CD4-positive, alpha-beta T cell treated with Interleukin-21 for 1 hour (primary cell): ENCODE measurements around the gene ABCA4.

Source experiments
- DNase-seq: peaks from one replicate; pipeline ENCODE4 v3.0.0-alpha.2; 2020

ABCA4 gene

DNA sequence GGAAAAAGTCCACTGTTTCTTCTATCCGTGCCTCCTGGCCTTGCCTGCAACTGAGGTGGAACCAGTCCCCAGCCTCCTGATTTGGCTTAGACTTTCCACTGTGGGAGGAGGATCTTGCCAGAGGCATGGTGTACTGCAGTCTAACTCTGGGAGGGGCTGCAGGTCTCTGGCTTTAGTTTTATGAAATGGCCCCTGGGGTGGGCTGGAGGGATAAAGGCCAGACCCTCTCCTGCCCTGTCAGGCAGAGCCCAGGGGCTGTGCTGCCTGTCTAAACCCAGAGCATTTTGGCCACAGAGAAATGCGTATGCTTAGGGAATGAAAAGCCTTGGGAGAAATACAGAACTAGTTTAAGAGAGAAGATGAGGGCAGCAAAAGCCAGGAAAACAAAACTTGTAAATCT is 73.0 kb downstream of the ABCA4 start:
- DNase-seq = no peak

- peak; percentile 26 for DNase-seq
Observed at GRCh38 chr1:94045465-94046056, 75.4 kb downstream of the ABCA4 start.

GRCh38 chr1:94044891-94045290 is 76.1 kb downstream of the ABCA4 start:
- no peak for DNase-seq

- no peak for DNase-seq
Observed at GRCh38 chr1:94044290-94044790, 76.6 kb downstream of the ABCA4 start.

GRCh38 chr1:94043738-94044289 is 77.1 kb downstream of the ABCA4 start:
- no peak for DNase-seq

- no peak for DNase-seq
Observed at GRCh38 chr1:94042388-94042787, 78.6 kb downstream of the ABCA4 start.

GRCh38 chr1:94039871-94040569 is 80.9 kb downstream of the ABCA4 start:
- no peak for DNase-seq

DNA sequence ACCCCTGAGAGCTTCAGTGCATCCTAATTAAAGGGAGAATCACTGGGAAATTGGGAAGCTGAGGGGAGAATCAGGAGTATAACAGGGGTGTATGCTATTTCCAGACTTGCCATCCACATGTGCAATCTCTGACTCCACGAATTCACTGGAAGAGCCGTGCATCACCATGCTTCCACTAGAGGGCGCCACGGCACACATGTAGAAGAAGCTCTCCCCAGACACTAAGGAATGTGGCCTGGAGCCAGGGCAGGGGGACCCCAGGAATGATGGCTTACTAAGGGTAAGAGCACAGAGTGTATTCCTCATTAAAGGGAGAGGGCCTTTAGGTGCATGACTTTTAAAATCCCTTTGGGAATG is 81.5 kb downstream of the ABCA4 start:
- DNase-seq = peak; percentile 37

DNA sequence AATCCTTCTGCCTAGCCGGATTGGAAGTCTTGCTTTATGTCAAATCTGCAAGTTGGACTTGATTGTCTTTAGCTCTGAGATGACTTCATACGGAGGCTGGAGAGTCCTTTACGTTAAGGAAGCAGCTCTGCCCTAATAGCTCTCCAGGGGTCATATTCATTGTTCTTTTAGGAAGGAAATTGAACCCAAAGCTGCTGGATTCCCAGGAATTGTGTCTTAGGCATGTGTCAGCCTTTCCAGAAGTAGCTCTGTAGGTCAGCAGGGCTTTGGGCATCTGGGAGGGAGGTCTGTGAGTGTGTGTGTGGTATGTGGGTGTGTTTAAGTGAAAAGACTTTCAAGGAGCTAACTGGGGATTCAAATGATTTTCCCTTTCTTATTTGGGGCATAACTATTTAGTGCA is 82.4 kb downstream of the ABCA4 start:
- DNase-seq = no peak

DNA sequence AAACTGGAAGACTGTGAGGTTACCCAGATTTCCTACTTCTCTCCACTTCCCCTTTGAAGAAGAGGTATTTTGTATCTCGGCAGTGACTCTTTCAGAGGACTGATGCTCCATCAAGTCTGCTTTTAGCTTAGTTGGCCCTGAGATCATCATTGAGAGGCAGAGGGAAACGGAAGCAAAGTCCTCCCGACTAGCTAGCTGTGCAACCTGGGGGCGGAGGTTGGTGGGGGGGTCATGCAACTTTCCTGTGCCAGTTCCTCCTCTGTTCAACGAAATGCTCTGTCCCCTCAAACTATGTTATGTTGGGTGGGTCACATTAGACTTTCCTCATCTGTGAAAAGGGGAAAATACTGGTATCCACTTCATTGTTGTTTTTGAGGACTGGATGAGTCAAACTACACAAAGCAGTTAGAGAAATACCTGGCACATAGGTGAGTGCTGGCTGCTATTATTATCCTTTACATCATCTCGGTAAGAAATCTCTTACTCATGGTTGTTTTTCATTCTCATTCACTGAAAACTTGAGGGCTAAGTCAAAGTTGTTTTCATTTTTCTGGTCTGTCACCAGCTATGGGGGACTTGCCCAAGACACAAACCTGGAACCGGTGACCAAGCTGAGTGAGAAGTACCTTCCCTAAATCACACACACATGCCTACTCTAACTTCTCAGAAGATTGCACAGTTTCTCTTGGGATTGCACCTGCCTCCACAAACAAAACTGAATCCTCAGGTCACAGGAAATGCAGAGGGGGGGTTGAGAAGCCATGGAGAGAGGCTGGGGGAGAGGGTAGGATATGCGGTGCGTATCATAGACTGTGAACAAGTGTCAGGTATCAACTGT is 83.3 kb downstream of the ABCA4 start:
- no peak for DNase-seq

GRCh38 chr1:94036730-94037129 is 84.2 kb downstream of the ABCA4 start:
- DNase-seq = no peak

DNA sequence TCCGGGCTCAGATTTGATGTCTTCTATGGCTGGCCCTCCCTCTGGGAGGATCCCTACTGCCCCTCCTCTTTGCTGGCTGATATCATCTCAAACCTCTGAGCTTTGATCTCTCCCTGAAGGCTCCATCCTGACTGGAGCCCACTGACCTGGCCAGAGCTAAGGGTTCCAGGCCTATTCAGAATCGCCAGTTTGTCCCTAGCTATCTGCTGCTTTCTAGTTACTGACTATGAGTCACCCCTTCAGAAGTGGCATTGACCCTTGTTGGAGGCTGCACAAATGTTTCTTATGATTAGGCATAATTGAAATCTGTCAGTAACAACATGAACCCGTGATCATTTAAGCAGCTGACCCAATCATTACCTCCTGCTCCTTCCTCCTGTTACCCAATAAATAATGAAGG is 87.1 kb downstream of the ABCA4 start:
- DNase-seq = no peak

DNA sequence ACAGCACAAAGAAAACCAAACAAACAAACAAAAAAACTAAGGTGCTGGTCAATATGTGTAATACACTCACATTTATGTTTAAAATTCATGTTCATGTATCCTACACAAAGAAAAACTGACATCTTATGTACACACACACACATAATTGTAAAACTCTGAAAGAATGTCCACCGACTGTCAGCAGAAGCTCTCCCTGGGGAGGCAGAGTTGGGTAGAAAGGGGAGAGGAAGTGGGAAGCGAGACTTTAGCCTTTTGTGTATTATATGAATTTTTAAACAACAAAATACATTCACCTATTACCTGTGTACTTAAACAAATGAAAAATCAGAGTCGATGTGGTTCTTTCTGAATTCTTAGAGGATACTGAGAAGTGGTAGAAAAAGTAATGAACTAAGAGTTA is 88.3 kb downstream of the ABCA4 start:
- DNase-seq = no peak

GRCh38 chr1:94031591-94031990 is 89.4 kb downstream of the ABCA4 start:
- no peak for DNase-seq

GRCh38 chr1:94031154-94031553 is 89.8 kb downstream of the ABCA4 start:
- DNase-seq = no peak

GRCh38 chr1:94029130-94029993 is 91.6 kb downstream of the ABCA4 start:
- DNase-seq = no peak

DNA sequence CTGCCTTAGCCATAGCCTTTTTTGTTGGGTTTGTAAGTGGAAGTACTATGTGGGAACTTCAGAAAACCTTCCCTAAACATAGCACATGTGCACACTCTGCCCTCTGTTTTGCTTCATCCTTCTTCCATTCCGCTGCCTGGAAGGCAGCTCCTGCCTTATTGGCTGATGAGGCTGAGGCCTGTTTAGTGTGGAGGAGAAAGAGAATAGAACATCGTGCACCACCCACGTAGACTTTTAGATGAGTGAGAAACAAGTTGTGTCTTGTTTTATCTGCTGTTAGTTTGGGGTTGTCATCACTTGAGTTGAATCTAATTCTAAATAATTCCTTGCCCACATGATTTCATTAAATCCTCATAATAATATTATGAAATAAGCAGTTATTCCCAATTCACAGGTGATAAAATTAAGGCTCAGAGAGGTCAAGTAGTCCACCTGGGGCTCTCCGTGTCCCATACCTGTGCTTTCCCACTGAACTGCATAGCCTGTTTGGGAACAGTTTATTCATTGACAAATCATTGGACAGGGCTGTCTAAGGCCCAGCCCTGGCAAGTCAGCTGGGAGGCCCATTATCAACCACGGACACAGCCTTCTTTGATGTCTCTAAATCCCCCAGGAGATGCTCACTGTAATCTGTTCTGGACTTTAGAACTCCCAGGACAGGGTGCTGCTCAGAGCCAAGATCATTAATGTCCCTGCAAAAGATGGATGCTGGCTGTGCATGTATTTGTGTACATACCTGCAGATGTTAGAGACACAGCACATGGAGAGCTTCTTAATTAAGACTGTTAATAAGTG is 93.0 kb downstream of the ABCA4 start:
- DNase-seq = no peak

DNA sequence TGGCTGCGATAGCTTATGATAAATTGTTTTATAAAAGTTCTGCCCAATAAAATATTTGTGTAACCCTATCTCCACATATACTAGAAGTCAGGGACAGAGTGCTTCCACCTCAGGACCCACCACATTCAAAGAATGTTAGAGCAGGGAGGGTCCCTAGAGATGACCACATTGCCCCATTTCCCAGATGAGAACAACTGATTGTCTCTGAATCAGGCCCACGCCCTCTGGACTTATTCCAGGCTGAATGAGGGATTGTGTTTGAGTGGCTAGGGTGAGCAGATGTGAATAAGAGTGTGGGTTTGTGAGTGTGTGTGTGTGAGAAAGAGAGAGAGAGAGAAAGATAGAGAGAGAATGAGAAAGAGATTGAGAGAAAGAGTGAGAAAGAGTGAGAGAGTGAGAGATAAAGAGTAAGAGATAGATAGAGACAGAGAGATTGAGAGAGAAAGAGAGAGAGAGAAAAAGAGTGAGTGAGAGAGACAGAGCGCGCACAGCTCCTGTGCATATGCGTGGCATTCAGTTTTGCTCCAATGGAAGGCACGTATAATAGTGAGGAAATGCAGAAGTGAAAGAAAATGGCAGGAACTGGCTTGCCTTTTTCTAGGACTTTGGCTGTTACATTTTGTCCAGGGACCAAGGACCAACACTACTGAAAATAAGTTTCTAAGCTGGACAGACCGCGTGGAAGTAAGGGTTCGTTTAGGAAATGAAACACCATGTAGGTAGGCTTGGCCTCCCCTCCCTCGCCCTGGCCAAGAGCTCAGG is 94.1 kb downstream of the ABCA4 start:
- DNase-seq = no peak

DNA sequence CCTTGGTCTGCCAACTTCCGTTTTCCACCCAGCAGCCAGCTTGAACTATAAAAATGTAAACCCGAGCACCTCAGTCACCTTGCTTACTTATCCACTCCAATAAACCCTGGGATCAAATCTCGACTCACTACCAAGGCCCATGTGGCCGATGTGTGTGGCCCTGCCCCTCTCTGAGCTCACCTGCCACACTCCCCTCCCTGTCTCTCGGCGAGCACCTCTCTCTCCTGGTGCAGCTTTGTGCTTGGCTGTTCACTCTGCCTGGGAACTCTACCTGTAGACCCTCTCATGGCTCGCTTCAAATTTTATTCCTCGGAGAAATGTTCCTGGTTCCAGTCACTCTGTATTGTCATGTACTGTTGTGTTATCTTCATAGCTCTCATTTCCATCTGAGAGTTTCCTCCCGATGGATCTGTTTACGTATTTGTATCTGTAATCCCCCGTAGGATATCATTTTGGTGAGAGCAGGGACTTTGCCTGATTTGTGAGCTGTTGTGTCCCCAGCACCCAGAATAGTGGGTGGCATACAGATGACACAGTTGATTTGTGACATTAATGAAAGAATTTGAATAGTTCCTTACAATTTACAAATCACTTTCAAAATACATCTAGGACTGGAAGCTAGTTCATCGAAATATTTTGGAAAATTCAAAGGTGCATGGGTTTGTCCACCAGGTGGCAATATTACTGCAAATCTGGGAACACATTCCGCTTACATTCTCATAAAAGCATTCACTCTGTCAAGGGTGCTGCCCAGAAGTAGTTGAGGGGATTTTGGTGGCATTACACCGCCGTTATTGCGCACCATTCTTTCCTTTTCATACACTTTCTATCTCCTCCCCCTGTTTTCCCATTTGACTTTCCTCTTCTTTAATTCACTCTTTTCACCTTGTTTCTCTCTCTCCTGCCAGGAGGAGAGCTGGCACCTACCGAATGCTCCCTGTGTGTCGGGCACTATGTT is 95.3 kb downstream of the ABCA4 start:
- DNase-seq = peak; percentile 22
